COLO829 (cell line): ENCODE results near the gene NPTN.
"Not testable (repeated sequence)": the region's sequence is repeated elsewhere in the genome, so short reads cannot be mapped to it uniquely, and the experiment has no call there.

ENCODE experiments used
- DNase-seq: peaks from one replicate; pipeline ENCODE4 v3.0.0; 2012; ENCODE audit warnings: low spot score

NPTN gene

DNA sequence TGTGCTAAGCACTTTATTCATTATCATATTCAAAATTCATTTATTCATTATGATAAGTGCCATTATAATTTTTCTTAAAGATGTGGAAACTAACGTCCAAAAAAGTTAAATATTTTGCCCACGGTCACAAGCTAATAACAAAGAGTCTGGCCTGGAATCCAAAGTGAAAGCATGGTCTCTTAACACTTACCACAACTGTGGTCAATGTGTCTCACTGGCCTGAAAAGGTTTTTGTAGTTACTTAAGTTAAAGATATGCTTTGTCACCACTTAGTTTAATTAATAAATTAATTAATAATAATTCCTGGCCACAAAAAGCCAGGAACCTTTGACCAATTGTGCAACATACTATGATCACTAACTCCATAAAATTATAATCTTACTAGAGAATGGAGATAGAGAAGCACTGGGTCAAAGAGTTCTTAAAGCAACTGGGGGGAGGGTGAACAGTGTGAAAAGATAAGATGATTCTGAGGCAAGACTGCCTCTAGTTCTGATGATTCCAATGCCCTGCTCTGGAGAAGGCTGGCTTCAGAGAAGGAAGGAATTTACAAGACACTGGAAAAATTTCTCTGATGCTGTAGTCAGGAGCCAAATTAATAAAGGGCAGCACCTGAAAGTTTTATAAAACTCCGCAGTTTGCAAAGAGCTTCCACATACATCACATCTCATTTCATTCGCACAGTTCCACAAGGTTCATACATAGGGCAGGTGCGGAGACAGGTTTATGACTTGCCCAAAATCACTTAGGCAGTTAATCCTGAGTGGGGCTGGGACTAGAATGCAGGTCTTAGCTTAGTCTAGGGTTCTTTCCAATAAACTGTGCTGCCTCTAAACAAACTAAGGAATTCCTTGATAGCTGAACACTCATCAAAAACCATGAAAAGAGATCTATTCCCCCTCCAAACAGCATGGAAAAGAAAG is 32.5 kb downstream of the NPTN start:
- DNase-seq = no peak

DNA sequence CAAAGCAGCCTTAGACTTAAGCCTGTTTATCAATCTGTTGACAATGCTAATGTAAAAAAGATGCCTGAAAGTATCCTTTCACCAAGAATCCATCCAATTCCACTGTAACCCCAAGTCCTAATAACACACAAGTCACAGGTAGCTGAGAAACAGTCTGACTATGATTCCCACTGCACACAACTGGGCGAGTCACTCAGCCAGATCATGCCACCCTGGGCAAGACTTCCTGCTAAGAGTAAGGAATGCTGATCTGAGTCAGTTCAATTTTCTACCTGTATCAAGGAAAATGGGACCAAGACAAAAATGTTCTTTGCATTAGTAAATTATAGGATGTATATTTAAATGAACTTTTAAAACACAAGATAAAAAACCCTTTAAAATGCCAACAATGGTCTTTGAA is 33.3 kb downstream of the NPTN start:
- DNase-seq = no peak

DNA sequence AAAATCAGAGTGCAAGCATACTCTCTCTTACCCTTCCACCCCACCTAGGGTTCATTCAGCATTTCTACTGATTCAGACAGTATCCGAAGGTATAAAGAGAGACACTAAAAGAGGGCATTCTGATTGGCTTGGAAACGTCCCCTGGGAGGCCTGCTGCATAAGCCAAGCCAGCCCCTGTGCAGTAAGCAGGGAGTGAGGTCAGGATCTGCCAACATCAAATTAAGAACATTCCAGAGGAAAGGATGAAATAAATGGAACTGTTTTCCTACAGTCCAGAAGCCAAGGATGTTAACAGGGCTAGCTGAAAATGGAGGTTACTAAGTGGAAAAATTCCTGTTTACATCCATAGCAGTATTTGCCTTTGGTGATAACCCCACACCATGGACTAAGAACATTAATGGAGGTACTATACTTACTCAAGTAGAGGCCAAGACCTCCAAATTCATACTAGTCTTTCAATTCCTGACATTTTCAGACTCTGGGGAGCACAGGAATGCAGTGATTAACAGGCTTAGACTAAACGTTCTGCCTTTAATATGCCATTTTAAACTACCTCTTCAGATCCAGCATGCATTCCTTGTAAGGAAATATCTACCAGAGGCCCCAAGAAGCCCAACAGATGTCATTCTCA is 34.5 kb downstream of the NPTN start:
- no peak for DNase-seq

DNA sequence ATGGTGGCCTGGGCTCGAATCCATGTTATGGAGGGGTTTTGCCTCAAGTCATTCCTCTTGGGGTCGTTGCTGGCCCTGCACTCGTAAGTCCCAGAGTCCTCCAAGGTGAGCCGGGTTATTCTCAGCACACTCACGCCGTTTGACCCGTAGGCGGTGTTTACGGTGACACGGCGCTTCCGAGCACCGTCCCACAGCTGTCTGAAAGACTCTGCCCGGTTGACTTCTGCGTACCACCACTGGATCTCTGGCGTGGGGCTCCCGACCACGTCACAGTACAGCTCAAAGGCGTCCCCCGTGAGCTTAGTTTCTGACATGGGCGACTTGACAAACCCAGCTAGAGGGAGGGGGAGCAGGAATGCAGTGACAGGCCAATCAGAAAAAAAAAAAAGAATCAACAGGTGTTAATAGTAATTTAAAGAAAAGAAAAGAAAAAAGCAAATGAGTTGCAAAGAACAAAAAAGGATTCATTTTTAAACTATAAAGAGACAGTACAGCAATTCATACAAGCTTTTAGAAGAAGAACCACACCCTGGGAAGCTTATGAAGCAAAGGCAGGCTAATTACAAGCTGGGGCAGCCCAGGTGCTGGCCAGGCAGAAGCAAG is 36.1 kb downstream of the NPTN start:
- DNase-seq = no peak

DNA sequence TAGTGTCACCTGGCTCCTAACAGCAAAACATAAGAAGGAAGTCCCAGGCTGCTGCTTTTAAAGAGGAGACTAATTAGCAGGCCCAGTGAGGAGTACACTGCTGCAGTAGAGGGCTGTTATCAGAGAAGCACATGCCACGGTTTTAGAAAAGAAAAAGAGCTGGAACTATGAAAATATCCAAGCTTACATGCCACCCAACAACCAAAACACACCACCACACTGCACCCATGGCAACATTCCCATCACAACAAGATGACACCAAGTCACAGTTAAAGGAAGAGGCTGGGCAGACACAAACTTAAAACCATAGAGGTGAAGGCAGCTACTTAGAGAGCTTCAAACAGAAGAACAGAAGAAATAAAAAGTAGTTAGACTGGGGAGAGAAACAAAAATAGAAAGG is 37.0 kb downstream of the NPTN start:
- DNase-seq = no peak

DNA sequence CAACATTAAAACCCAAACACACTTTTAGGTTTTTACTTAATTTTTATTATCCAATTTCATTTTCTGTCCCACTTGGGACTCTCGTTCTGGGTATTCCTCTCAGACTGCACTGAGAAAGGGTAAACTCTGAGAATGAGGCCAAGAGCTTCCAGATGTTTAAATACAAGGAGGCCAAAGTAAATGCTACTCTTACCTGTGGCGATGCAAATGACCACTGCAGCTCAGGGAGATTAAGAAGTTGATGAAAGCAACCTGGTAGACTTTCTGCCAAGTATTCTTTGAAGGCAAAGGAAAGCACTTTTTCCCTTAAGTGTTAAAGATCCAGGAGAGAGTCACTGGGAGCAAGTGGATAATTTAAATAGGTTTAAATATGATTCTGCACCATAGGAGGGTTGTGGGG is 39.1 kb downstream of the NPTN start:
- DNase-seq = no peak

DNA sequence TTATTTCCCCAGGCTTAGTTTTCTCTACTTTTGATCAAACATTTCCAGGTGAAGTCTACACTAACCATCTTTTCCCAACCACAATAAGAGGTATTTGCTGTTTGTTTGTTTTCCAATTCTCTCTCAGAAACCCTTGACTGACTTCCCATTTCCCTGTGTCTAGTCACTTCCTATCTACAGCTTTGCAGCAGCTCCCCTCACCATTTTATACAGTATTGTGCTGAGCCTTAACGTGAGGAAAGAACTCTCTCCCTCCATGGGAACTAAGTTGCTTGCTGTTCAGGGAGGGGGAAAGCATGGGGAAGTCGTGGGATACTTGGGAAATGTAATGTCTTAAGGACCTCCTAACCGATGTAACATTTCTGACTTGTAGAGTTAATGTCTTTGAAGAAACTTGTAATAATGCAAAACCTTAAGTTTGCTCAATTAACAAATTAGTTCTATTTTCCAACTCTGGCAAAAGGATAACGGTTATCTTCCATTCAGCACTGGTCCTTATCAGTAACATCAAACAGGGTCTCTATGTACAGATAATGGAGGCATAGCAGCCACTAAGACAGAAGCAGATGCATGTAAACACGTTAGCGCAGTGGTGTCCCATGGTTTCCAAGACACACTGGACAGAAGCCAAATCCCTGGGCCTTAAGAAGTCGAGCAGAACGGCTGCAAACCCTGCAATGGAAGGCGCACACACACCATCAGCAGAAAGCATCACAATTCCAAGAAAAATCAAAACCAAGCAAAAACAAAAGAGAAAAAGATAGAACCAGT is 39.7 kb downstream of the NPTN start:
- DNase-seq = no peak

DNA sequence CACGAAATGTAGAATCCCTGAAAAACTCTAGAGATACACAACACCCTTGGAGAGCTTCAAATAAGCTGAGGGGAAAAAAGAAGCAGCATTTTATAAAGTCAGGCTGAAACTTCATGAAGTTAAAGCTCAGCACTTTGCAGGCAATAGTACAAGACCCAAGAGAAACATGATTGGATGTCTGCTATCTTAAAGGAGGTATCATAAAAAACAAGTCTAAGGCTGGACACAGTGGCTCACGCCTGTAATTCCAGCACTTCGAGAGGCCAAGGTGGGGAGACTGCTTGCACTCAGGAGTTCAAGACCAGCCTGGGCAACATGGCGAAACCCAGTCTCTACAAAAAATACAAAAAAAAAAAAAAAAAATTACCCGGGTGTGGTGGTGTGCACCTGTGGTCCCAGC is 42.9 kb downstream of the NPTN start:
- DNase-seq = no peak

DNA sequence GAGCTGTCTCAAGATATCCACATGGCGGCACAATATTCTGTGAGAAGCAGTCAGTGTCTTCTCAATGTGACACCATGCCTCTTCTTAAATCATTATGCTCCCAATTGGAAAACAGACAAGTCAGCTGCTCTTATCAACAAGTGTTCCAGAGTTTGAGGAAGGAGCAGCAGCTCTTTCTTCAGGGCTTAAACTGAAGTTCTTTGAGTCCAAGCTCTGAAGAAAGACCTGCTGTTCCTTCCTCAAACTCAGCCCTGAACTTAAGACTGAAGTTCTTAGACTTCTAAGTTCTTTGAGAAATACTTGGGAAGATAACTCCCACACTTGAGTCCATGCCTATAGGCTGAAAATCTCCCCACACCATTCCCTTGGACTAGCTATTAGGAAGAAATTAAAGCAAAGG is 43.4 kb downstream of the NPTN start:
- DNase-seq = no peak

DNA sequence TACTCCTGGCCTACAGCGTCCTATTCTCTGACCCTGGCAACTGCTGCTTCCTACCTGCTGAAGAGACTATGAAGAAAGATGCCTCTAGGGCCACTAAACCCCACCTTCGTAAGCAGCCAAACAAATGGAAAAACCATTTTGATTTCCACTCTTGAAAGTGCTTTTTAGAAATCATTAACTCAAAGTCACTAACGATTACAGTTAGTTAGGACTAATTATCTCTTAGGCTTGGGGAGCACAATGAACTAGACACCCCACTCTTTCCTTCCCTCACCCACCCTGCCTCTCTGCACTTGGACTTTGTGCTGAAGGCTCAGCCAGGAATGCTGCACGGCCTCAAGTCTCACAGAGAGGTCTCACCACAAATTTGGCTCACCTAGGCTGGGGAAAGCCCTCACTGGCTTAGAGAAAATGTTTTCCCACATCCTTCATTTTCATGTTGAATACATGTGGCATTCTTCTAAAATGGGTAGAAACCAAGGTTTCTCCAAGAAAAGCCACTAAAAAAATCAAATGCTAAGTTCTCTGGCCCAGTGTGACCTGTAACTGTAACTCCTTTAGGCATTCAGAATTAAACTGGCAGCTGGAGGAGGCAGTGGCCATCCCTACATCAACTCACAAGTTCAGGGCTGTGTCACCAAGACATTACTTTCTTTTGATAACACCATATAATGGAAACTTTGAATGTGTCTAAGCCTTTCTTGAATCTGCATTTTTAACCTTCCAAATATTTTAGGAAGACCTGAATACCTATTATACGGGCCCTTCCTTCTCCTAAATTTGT is 47.1 kb downstream of the NPTN start:
- no peak for DNase-seq

DNA sequence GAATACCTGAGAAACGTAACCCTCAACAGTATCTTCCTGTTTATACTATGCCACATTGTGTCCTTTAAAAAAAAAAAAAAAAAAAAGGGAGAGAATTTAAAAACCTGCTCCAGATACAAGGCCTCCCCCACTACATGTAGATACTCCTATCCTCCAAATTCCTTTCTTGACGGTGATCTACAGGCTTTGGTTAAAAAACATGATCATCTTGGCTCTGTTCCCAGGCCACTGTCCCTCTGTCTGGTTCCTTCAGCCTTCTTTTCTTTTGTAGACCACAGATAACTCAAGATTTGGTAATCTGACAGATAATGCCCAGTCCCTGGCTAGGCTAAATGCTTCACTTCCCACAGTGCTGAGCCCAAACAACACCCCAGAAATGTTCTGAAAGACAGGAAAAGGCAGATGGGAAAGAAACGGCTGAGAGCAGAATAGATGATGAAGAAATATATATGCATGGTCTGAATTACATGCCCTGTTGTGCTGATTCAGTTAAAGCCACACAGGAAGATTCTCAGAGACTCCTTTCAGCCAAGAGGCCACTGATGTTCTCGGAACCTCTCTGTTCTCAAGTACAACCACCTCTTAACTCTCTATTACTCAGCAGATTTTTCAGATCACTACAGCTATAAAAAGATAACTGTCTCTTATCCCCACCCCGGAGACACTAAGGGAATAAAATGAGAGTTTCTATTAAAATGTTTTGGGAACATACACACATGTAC is 48.3 kb downstream of the NPTN start:
- no peak for DNase-seq

DNA sequence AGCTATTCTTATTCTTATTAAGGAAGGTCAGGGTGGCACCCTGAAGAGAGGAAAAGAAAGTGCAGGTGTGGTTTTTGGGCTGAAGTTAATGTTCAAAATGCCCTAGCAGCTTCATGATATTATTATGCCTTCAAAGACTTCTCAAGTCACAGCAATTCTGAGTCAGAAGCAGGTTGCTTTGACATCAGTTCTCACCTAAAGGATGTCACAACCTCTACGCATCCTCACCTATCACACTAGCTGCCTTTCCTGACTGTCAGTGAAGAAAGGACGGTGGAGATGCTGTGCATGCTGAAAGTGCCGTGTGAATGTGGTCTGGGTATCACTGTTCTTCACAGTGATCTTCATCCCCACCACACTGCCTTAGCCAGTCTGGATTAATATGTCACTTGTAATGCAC is 49.6 kb downstream of the NPTN start:
- DNase-seq = no peak

DNA sequence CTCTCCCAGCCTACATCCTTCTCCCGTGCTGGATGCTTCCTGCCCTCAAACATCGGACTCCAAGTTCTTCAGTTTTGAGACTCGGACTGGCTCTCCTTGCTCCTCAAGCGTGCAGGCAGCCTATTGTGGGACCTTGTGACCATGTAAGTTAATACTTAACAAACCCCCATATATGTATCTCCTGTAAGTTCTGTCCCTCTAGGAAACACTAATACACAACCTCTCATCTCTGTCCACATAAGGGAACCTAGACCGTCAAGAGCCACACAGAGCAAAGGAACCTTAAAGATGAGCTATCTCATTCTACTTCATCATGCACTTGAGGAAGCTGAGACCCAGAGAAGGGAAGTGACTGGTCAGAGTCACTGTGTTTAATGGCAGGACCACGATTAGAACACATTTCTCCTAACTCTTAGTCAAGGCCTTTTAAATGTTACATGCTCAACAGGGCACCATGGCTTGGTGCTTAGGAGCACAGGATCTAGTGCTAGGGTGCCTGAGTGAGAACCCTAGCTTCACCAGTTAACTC is 50.3 kb downstream of the NPTN start:
- DNase-seq = no peak

DNA sequence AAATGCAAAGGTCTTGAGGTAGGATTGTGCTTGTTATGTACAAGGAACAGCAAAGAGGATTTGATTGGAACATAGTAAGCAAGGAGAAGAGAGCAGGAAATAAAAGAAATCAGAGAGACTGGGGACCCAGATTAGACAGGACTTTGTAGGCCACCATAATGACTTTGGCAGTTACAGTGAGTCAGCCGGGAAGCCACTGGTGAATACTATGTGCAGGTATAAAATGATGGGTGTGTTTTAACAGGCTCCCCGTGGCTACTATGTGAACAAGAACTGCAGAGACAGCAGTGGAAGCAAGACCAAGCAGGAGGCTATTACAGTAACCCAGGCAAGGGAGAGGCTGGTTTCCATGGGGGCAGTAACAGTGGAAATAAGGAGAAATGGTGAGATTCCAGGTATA is 55.2 kb downstream of the NPTN start:
- no peak for DNase-seq

DNA sequence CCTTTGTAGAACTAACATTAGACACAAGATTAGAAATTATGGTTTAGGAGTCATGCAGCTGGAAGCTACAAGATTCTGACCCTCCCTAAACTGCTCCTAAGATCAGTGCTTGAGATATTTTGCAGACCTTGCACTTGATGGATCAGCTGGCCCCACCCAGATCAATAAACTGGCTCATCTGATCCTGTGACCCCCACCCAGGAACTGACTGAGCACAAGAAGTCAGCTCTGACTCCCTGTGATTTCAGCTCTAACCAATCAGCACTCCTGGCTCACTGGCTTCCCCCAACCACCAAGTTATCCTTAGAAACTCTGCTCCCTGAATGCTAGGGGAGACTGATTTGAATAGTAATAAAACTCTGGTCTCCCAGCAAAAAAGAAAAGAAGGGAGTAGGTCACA is 55.6 kb downstream of the NPTN start:
- DNase-seq = not testable (repeated sequence)

DNA sequence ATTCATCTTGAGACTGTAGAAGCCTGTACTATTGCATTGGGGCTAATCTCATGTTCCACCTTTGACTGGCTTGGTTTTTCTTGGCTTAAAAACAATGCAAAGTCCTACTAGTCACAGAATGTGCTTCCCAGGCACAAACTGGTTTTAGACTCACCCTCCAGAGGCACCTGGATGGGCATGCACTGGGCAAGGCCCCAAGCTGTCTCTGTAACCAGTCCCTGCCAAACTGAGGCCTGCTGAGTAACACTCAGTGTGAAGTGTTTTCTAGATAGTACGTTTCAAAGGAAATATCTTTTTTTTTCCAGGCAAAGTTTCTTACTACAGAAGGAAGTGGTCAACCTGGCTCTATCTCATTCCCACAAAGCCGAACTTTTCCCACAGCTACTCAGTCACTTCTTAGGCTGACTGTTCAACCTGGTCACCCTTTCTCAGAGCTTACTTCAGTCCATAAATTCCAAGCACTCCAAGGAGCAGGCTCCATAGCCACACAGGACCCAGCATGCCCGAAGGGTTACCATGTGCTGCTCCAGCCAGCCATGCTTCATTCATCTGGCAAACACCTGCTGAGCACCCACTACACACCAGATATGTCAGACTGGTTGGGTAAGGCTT is 57.4 kb downstream of the NPTN start:
- no peak for DNase-seq

DNA sequence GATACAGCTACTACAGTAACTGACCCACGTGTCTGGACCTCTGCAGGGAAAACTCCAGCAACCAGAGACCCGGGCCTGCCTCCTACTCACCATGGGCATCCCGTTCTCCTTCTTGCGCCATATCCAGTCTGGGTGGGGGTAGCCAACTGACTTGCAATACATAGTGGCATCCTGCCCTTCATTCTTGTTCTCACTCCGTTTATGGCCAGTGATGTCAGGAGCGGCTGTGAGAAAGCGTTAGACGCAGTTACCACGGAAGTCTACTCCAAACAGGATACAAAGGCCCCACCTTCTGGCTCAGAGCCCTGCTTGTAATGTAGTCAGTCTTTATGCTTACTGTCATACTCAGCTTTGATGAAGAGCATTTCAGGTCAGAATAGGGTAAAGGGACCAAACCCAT is 59.6 kb downstream of the NPTN start:
- no peak for DNase-seq

DNA sequence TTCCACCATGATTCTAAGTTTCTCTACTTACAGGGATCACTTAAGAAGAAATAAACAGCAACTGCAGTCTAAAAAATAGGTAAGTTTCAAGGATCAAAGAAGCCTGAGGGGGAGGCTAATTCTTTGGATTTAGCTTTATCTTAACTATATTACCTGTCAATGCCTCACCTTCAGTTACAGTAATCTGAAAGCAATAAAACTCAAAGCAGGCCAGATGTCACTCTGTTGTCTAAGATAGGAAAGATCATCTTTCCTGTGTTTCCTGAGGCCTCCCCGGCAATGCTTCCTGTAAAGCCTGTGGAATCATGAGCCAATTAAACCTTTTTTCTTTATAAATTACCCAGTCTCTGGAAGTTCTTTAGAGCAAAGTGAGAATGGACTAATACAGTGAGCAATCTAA is 60.2 kb downstream of the NPTN start:
- DNase-seq = no peak

DNA sequence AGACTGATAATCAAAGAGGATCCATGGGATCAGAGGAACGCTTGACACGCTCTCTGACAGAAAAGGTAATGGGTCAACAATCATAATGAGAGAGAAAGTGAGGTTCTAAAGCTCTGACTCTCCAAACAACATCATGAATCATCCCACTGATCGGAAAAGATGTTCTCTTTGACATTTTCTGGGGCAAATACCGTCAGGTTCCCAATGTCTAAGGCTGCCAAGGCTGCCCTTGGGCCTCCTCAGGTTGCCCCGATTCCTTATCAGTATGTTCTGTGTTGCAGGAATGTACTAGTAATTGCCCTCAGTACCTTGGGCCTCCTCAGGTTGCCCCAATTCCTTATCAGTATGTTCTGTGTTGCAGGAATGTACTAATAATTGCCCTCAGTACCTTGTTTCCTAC is 60.9 kb downstream of the NPTN start:
- DNase-seq = no peak

DNA sequence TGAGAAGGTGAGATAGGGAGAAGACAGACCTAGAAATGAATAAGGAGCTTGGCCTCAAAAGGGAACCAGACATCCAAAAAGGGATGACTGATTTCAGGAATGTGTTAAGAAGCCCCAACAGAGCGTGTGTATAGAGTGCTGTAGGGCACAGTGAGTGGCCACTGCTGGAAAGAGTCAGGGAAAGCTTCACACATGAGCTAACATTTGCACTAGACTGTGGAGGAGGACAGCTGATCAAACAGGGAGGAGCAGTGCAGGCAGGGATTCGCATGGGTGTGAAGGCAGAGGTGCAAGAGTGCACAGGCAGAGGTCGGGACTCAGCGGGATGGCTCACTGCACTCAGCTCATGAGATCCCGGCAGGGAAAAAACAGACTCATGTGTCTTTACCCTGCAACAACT is 61.8 kb downstream of the NPTN start:
- DNase-seq = no peak
